GM12892 (cell line): ENCODE results near the gene MTHFSD.

Experiments used
- POLR2A ChIP-seq: IDR thresholded peaks from 2 replicates; pipeline ENCODE4 v1.6.1; 2011; ENCODE audit warnings: low read depth, low read length, control low read depth
- POLR2AphosphoS5 ChIP-seq: IDR thresholded peaks from 2 replicates; pipeline ENCODE4 v1.6.1; 2011; ENCODE audit warnings: low read depth, low read length, control low read depth
- TAF1 ChIP-seq: IDR thresholded peaks from 2 replicates; pipeline ENCODE4 v1.6.1; 2011; ENCODE audit warnings: low read depth, mild to moderate bottlenecking, control low read depth, low read length, borderline replicate concordance

- TF ChIP-seq TAF1 (no peak), POLR2A (no peak), POLR2AphosphoS5 (no peak)
These were observed 42.7 kb downstream of the MTHFSD start for GRCh38 chr16:86512301-86512859.
